ENCODE data around the gene ANO7.

DNA sequence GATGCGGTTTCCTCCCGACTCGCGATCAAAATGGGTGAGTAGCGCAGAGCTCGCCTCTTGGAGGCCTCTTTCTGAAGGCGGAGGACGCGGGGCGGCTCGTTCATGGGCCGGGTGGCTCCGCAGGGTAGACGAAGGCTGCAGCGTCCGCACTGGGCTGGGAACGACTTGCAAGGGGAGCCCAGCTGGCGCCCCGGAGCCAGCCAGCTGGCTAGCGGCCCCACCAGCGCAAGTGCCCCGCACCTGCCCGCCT, 38.9 kb upstream of the ANO7 start:
- no peak for TF ChIP-seq POLR2A (IDR thresholded peaks at IDR 0.05)
- TF ChIP-seq, protein P1, sequence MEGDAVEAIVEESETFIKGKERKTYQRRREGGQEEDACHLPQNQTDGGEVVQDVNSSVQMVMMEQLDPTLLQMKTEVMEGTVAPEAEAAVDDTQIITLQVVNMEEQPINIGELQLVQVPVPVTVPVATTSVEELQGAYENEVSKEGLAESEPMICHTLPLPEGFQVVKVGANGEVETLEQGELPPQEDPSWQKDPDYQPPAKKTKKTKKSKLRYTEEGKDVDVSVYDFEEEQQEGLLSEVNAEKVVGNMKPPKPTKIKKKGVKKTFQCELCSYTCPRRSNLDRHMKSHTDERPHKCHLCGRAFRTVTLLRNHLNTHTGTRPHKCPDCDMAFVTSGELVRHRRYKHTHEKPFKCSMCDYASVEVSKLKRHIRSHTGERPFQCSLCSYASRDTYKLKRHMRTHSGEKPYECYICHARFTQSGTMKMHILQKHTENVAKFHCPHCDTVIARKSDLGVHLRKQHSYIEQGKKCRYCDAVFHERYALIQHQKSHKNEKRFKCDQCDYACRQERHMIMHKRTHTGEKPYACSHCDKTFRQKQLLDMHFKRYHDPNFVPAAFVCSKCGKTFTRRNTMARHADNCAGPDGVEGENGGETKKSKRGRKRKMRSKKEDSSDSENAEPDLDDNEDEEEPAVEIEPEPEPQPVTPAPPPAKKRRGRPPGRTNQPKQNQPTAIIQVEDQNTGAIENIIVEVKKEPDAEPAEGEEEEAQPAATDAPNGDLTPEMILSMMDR (IDR thresholded peaks at IDR 0.05): no peak
